ENCODE measurements around the gene GPATCH8.

GRCh38 chr17:44387804-44388203, 115.4 kb downstream of the GPATCH8 start:
- TF ChIP-seq CTCF (conservative IDR thresholded peaks at IDR 0.05 in 1 of 2, IDR thresholded peaks at IDR 0.05 in 1 of 2; ENCODE audit: extremely low read depth in 1 of 2, insufficient read depth in 1 of 2, low read depth in 1 of 2, low read length in 2 of 2) (no peak), EZH2 (IDR thresholded peaks at IDR 0.05; ENCODE audit: borderline replicate concordance, low read length) (no peak)

Measured in mammary epithelial cell (primary cell).